MM.1S (cell line): Measurements from ENCODE around the gene LYPD3.

Experiments
- DNase-seq: peaks from one replicate; pipeline ENCODE4 v3.0.0-alpha.2; 2015
- H2AFZ ChIP-seq: fragments of 300-600 bp; sonication (generic); 2 replicates; pipeline ENCODE4 v1.6.0; 2016; ENCODE audit warnings: antibody characterized with exemption, low read length
- H3F3A ChIP-seq: fragments of 300-600 bp; sonication (generic); 2 replicates; pipeline ENCODE4 v1.6.1; 2016; ENCODE audit warnings: mild to moderate bottlenecking, antibody characterized with exemption, low read length, moderate library complexity, mixed read lengths; ENCODE audit not compliant: insufficient read depth
- H3K27ac ChIP-seq: fragments of 300-600 bp; sonication (generic); 2 replicates; pipeline ENCODE4 v1.5.1; 2016; ENCODE audit warnings: mild to moderate bottlenecking, low read length
- H3K27me3 ChIP-seq: fragments of 300-600 bp; sonication (generic); replicated peaks from 2 replicates; pipeline ENCODE4 v1.6.0; 2016; ENCODE audit warnings: low read length; ENCODE audit not compliant: insufficient read depth
- H3K36me3 ChIP-seq: fragments of 300-600 bp; sonication (generic); replicated peaks from 2 replicates; pipeline ENCODE4 v1.6.1; 2016; ENCODE audit warnings: mild to moderate bottlenecking, low read length, mixed read lengths; ENCODE audit not compliant: insufficient read depth
- H3K4me1 ChIP-seq: fragments of 300-600 bp; sonication (generic); 2 replicates; pipeline ENCODE4 v1.6.1; 2016; ENCODE audit warnings: low read length, mixed read lengths
- H3K4me2 ChIP-seq: fragments of 300-600 bp; sonication (generic); 2 replicates; pipeline ENCODE4 v1.6.0; 2016; ENCODE audit warnings: low read depth, low read length
- H3K4me3 ChIP-seq: fragments of 300-600 bp; sonication (generic); 2 replicates; pipeline ENCODE4 v1.5.1; 2016; ENCODE audit warnings: low read length, mixed read lengths
- H3K79me2 ChIP-seq: fragments of 300-600 bp; sonication (generic); 2 replicates; pipeline ENCODE4 v1.6.1; 2016; ENCODE audit warnings: mixed run types, low read length, mixed read lengths
- H3K9ac ChIP-seq: fragments of 300-600 bp; sonication (generic); 2 replicates; pipeline ENCODE4 v1.6.1; 2016; ENCODE audit warnings: low read length, mixed read lengths
- H3K9me2 ChIP-seq: fragments of 300-600 bp; sonication (generic); replicated peaks from 2 replicates; pipeline ENCODE4 v1.6.1; 2016; ENCODE audit warnings: mild to moderate bottlenecking, low read length, mixed read lengths; ENCODE audit not compliant: insufficient read depth
- H3K9me3 ChIP-seq: fragments of 300-600 bp; sonication (generic); replicated peaks from 2 replicates; pipeline ENCODE4 v1.6.1; 2016; ENCODE audit warnings: mild to moderate bottlenecking, low read length, mixed read lengths; ENCODE audit not compliant: insufficient read depth
- H4K20me1 ChIP-seq: fragments of 300-600 bp; sonication (generic); 2 replicates; pipeline ENCODE4 v1.6.1; 2016; ENCODE audit warnings: mild to moderate bottlenecking, low read length, moderate library complexity, mixed read lengths; ENCODE audit not compliant: insufficient read depth
- EZH2 ChIP-seq: fragments of 300-600 bp; sonication (generic); optimal IDR thresholded peaks from 2 replicates; pipeline ENCODE3; 2017; ENCODE audit warnings: low read depth, mild to moderate bottlenecking, antibody characterized with exemption, low read length, mixed read lengths
- EZH2phosphoT487 ChIP-seq: fragments of 300-600 bp; sonication (generic); IDR thresholded peaks from 2 replicates; pipeline ENCODE4 v1.6.1; 2018; ENCODE audit warnings: antibody characterized with exemption, low read length
- TF ChIP-seq, protein P1 (sequence below): fragments of 300-600 bp; sonication (generic); IDR thresholded peaks from 2 replicates; pipeline ENCODE4 v1.5.1; 2016; ENCODE audit warnings: antibody characterized with exemption, low read length, mixed read lengths

The LYPD3 gene

DNA sequence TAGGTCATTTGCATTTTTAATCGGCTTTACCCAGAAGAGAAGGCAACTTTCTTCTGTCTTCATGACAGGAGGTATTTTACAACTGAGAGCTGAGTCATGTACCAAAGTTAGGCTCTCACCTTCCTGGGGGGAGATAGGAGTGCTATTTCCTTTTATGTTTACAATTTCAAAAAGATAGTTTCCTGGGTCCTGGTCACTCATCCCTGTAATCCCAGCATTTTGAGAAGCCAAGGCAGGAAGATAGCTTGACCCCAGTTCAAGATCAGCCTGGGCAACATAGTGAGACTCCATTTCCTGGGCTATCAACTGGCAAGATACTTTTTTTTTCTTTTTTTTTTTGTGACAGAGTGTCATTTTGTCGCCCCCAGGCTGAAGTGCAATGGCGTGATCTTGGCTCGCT is 7.6 kb downstream of the LYPD3 start:
- H3K27ac ChIP-seq = no peak overlapping the region
- no peaks in the 10 kb centered on the region for H3K79me2 ChIP-seq
- no peaks in the 10 kb centered on the region for H4K20me1 ChIP-seq
- H3K9me2 ChIP-seq = no peaks in the 10 kb centered on the region
- H3K36me3 ChIP-seq = no peaks in the 10 kb centered on the region
- 0 out of 2 replicates have a peak, but pooled peaks cover under 1% of the 10 kb centered on the region for H3K4me1 ChIP-seq
- H3K27me3 ChIP-seq = peaks cover 35% of the 10 kb centered on the region
- no peak overlapping the region for H3K9ac ChIP-seq
- no peak overlapping the region for H3K4me2 ChIP-seq
- no peaks in the 10 kb centered on the region for H3K9me3 ChIP-seq
- no peak for DNase-seq
- no peak overlapping the region for H2AFZ ChIP-seq
- no peaks in the 10 kb centered on the region for H3F3A ChIP-seq
- no peak overlapping the region for H3K4me3 ChIP-seq
- TF ChIP-seq, protein P1, sequence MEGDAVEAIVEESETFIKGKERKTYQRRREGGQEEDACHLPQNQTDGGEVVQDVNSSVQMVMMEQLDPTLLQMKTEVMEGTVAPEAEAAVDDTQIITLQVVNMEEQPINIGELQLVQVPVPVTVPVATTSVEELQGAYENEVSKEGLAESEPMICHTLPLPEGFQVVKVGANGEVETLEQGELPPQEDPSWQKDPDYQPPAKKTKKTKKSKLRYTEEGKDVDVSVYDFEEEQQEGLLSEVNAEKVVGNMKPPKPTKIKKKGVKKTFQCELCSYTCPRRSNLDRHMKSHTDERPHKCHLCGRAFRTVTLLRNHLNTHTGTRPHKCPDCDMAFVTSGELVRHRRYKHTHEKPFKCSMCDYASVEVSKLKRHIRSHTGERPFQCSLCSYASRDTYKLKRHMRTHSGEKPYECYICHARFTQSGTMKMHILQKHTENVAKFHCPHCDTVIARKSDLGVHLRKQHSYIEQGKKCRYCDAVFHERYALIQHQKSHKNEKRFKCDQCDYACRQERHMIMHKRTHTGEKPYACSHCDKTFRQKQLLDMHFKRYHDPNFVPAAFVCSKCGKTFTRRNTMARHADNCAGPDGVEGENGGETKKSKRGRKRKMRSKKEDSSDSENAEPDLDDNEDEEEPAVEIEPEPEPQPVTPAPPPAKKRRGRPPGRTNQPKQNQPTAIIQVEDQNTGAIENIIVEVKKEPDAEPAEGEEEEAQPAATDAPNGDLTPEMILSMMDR = no peak
- TF ChIP-seq EZH2phosphoT487 = no peak
- no peak for TF ChIP-seq EZH2

DNA sequence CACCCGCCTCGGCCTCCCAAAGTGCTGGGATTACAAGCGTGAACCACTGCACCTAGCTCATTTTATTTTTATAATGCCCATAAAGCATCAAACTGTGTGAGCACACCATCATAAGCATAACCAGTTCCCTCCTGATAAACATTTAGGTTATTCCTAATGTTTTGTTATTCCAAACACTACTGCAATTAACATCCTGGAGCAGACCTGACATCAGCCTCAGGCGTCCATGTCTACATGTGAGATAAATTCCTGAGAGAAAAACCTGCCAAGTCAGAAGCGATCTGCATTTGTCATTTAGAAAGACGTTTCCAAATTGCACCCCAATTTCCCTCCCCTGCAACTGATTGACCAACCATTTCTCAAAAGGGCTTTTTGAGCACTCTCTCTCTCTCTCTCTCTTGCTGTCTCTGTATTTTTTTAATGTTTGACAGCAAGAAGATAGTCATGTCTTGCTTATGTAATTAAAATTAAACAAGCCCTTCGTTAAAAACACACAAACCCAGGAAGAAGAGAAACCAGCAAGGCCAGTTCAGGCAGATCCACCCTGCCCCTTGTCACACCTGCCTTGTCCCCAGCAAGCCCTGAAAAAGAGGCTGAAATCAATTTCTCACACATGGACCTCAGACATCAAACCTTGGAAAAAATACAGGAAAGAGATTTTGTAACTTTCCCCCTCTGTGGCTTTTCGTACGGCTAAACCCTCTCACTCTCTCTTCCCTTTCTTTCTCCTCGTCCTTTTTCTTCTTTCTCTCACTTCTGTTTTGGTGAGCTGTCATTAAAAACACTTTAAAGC is 9.9 kb downstream of the LYPD3 start:
- no peaks in the 10 kb centered on the region for H4K20me1 ChIP-seq
- no peak overlapping the region for H3K27ac ChIP-seq
- no peaks in the 10 kb centered on the region for H3K79me2 ChIP-seq
- no peak overlapping the region for H3K4me2 ChIP-seq
- no peak overlapping the region for H3K4me3 ChIP-seq
- H3K9me3 ChIP-seq = no peaks in the 10 kb centered on the region
- DNase-seq = no peak
- no peaks in the 10 kb centered on the region for H3K4me1 ChIP-seq
- no peak for TF ChIP-seq EZH2
- no peak for TF ChIP-seq EZH2phosphoT487
- TF ChIP-seq, protein P1 = no peak
- H3F3A ChIP-seq = no peaks in the 10 kb centered on the region
- no peaks in the 10 kb centered on the region for H3K9me2 ChIP-seq
- peaks cover 18% of the 10 kb centered on the region for H3K27me3 ChIP-seq
- H3K36me3 ChIP-seq = no peaks in the 10 kb centered on the region
- H2AFZ ChIP-seq = no peak overlapping the region
- H3K9ac ChIP-seq = no peak overlapping the region

DNA sequence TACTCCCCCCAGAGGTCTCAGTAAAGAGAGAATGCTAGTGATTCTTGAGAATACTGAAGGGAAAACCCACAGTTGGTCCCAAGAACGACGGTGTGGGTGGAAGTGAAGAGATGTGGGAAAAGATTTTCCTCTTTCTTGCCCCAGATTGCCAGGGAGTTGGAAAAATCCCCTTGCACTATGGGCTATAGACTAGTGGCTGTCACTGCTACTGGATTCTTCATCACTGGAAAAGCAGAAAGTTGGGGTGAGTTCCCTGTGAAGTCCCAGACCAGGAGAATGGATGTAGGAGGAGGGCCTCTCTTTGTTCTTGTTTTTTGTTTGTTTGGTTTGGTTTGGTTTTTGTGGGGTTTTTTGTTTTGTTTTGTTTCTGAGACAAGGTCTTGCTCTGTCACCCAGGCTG is 11.4 kb downstream of the LYPD3 start:
- TF ChIP-seq EZH2 (no peak), EZH2phosphoT487 (no peak)
- TF ChIP-seq, protein P1 = no peak
- no peaks in the 10 kb centered on the region for H3F3A ChIP-seq
- peaks cover 13% of the 10 kb centered on the region; the same call in 1 of the 2 replicates for H3K27me3 ChIP-seq
- no peak overlapping the region for H3K9ac ChIP-seq
- no peak overlapping the region for H3K4me3 ChIP-seq
- H3K79me2 ChIP-seq = no peaks in the 10 kb centered on the region
- H3K36me3 ChIP-seq = no peaks in the 10 kb centered on the region
- DNase-seq = no peak
- H3K9me2 ChIP-seq = no peaks in the 10 kb centered on the region
- H3K27ac ChIP-seq = no peak overlapping the region
- H3K4me2 ChIP-seq = no peak overlapping the region
- no peaks in the 10 kb centered on the region for H3K9me3 ChIP-seq
- H2AFZ ChIP-seq = no peak overlapping the region
- no peaks in the 10 kb centered on the region for H4K20me1 ChIP-seq
- H3K4me1 ChIP-seq = no peaks in the 10 kb centered on the region
